CD4-positive, alpha-beta T cell treated with Interleukin-12 subunit alpha and Interleukin-12 subunit beta, for 1 hour (primary cell): ENCODE results near the gene PFN3.
"Not testable (repeated sequence)": the region's sequence is repeated elsewhere in the genome, so short reads cannot be mapped to it uniquely, and the experiment has no call there.

Experiments
- DNase-seq: peaks from one replicate; pipeline ENCODE4 v3.0.0-alpha.2; 2020

The PFN3 gene

GRCh38 chr5:177390363-177391300, 9.8 kb downstream of the PFN3 start:
- peak; percentile 91 for DNase-seq

GRCh38 chr5:177389241-177390169, 11.0 kb downstream of the PFN3 start:
- DNase-seq: peak; percentile 75

- DNase-seq: no peak
These were observed 11.9 kb downstream of the PFN3 start for GRCh38 chr5:177388521-177389052.

GRCh38 chr5:177387405-177387804, 13.1 kb downstream of the PFN3 start:
- DNase-seq: no peak

GRCh38 chr5:177386542-177386941, 13.9 kb downstream of the PFN3 start:
- DNase-seq: no peak

- DNase-seq: no peak
These were observed 14.7 kb downstream of the PFN3 start for GRCh38 chr5:177385720-177386119.

- DNase-seq: no peak
These were observed 16.3 kb downstream of the PFN3 start, which contains the start of gene SLC34A1 for GRCh38 chr5:177384134-177384533. Gene SLC34A1 (plus strand): TSS chr5:177384434. CDS start chr5:177385742, 1,308 bp downstream.

GRCh38 chr5:177383181-177383580, 17.3 kb downstream of the PFN3 start:
- no peak for DNase-seq

- no peak for DNase-seq
These were observed 17.9 kb downstream of the PFN3 start for GRCh38 chr5:177382423-177383029.

- DNase-seq: no peak
These were observed 19.7 kb downstream of the PFN3 start for GRCh38 chr5:177380805-177381126.

- no peak for DNase-seq
These were observed 21.3 kb downstream of the PFN3 start for GRCh38 chr5:177378884-177379883.

- DNase-seq: no peak
These were observed 22.3 kb downstream of the PFN3 start for GRCh38 chr5:177377851-177378776.

- DNase-seq: no peak
These were observed 24.4 kb downstream of the PFN3 start for GRCh38 chr5:177376107-177376506.

GRCh38 chr5:177375516-177375915, 24.9 kb downstream of the PFN3 start:
- not testable (repeated sequence) for DNase-seq

GRCh38 chr5:177374211-177374610, 26.2 kb downstream of the PFN3 start:
- DNase-seq: no peak

- DNase-seq: no peak
These were observed 26.7 kb downstream of the PFN3 start for GRCh38 chr5:177373806-177374205.

- DNase-seq: no peak
These were observed 27.6 kb downstream of the PFN3 start for GRCh38 chr5:177372910-177373309.

- DNase-seq: no peak
These were observed 28.2 kb downstream of the PFN3 start for GRCh38 chr5:177372034-177372896.
